Measurements from ENCODE around the gene TPSB2. TPM values are rescaled to one million over a fixed set of nuclear protein-coding genes. Genes with fewer than 3 reads are reported as not detected.

The TPSB2 gene
- total and polyA plus RNA-seq, 9 of the 15 experiments (the other 6 are each of a cell fraction or from before 2014, with no cell fraction given) = 0.18 TPM; not detected in 8

DNA sequence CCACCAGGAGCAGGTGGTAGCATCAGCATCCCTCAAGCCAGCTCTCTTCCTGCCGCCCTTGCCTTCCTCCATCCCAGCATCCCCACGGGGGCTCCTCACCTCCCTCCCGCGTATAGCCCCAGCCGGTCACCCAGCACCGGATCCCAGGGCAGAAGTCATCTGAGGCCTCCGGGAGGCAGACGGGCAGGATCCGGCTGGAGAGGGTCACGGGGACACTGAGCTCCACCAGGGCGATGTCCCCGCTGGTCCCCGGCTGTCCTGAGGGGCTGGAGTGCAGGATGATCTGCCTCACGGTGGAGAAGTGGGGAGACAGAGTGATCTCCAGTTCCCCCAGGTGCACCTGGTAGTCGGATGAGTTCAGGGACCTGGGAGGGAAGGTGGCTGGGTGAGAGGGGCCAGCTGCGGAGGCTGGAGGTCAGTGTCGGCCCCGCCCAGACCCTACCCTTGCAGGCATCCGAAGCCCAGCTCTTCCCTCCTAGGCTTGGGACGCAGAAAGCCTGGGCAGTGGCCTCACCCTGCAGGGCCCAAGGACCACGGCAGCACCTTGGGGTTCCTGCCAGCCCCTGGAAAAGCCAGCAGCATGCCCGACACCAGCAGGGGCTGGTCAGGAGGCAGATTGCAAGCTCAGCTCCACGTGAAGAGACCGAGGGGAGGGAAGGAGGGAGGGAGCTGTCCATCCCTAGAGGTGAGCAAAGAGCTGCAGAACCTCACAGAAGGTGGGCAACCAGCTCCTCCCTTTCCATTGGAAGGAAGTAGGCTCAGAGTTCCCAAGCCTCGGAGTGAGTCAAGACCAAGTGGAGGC lies 7.2 kb downstream of the TPSB2 start:
- TF ChIP-seq RHOXF2B (CRISPR knock-in tag; conservative IDR thresholded peaks at IDR 0.05) (no peak), EZH2 (IDR thresholded peaks at IDR 0.05; ENCODE audit: borderline replicate concordance, low read depth, low read length) (peak; percentile 82; the same call in 1 of the 2 replicates)
- TF ChIP-seq, protein P1, sequence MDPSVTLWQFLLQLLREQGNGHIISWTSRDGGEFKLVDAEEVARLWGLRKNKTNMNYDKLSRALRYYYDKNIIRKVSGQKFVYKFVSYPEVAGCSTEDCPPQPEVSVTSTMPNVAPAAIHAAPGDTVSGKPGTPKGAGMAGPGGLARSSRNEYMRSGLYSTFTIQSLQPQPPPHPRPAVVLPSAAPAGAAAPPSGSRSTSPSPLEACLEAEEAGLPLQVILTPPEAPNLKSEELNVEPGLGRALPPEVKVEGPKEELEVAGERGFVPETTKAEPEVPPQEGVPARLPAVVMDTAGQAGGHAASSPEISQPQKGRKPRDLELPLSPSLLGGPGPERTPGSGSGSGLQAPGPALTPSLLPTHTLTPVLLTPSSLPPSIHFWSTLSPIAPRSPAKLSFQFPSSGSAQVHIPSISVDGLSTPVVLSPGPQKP (CRISPR knock-in tag; IDR thresholded peaks at IDR 0.05) = no peak
- no peaks in the 10 kb centered on the region for H3K79me2 ChIP-seq (ENCODE audit: control insufficient read depth, insufficient read depth, low read length)
- no peak overlapping the region for H3K9ac ChIP-seq (ENCODE audit: insufficient read depth in 1 of 2, low read depth in 2 of 2, low read length in 2 of 2)
- ChIA-PET POLR2A (interaction anchor here (1.0 kb wide), 1 partner anchor 22 kb away, joined by 5 read pairs; no protein-coding TSS in a partner anchor), CTCF (ENCODE audit: low intra/inter-chr PET ratio) (no interaction called here)
- no peaks in the 10 kb centered on the region for H3K36me3 ChIP-seq (ENCODE audit: control insufficient read depth, insufficient read depth, low read length)
- peaks cover 47 to 75% of the 10 kb centered on the region in 2 experiments for H3K27me3 ChIP-seq (ENCODE audit: control insufficient read depth in 2 of 2, insufficient read depth in 2 of 2, low read length in 2 of 2)
- in situ Hi-C loops (cut with MboI) = no loop called here
- 5% methylated on average over 25 of the region's 25 CpGs for WGBS (ENCODE audit: insufficient coverage, low coverage, missing lambda C conversion rate)
- no peak overlapping the region for H3K4me3 ChIP-seq
- H3K4me1 ChIP-seq (replicated peaks in 1 of 2; ENCODE audit: control insufficient read depth in 2 of 2, insufficient read depth in 2 of 2, low read length in 2 of 2) = peaks cover 0 to 56% of the 10 kb centered on the region in 2 experiments; a peak in 2 of 5 replicates
- no peaks in the 10 kb centered on the region for H3K9me1 ChIP-seq (ENCODE audit: control insufficient read depth, insufficient read depth, low read length)
- DNase-seq (ENCODE audit: extremely low read depth in 1 of 4, low spot score in 3 of 4) (no peak), FAIRE-seq (no peak), ATAC-seq (no peak)
- no peak overlapping the region for H3K4me2 ChIP-seq (ENCODE audit: insufficient read depth, low read length)
- no TSS peak for BruUV-seq (replicated peaks)
- H3K9me3 ChIP-seq (replicated peaks; ENCODE audit: control insufficient read depth, insufficient read depth, low read depth, low read length) = no peaks in the 10 kb centered on the region
- H4K20me1 ChIP-seq (replicated peaks; ENCODE audit: control insufficient read depth, insufficient read depth, low read length) = peaks cover 17% of the 10 kb centered on the region
- no peak overlapping the region for H2AFZ ChIP-seq (ENCODE audit: low read depth, low read length)
- no peak overlapping the region for H3K27ac ChIP-seq (ENCODE audit: extremely low read depth, low read depth, low read length)
- intact Hi-C loops (cut with micrococcal nuclease) = no loop called here

All from K562 (cell line).